SK-N-SH (cell line): Measurements from ENCODE around the gene PEBP1.

Source experiments
- RAD21 ChIP-seq: IDR thresholded peaks from 2 replicates; pipeline ENCODE4 v1.6.1; 2012; ENCODE audit warnings: mild to moderate bottlenecking, low read length
- SMC3 ChIP-seq: IDR thresholded peaks from 2 replicates; pipeline ENCODE4 v1.6.1; 2012; ENCODE audit warnings: low read depth, low read length, improper control_type of control experiment

GRCh38 chr12:118185602-118186397 lies 49.9 kb downstream of the PEBP1 start:
- TF ChIP-seq RAD21 (no peak), SMC3 (no peak)
